SK-N-MC (cell line): Measurements from ENCODE around the gene CAV3.

Experiments used
- DNase-seq: peaks from one replicate; pipeline ENCODE4 v3.0.0-alpha.2; 2011; ENCODE audit warnings: low read depth, low spot score
- H3K27ac ChIP-seq: fragments of 200-600 bp; sonication (generic); 2 replicates; pipeline ENCODE4 v1.5.1; 2016; ENCODE audit warnings: mixed run types
- H3K36me3 ChIP-seq: fragments of 200-600 bp; sonication (generic); 2 replicates; pipeline ENCODE4 v1.6.1; 2017; ENCODE audit warnings: antibody characterized with exemption, low read length, mixed read lengths; ENCODE audit not compliant: insufficient read depth
- H3K4me3 ChIP-seq: fragments of 200-600 bp; sonication (generic); 2 replicates; pipeline ENCODE4 v1.5.1; 2016
- H3K9ac ChIP-seq: fragments of 200-600 bp; sonication (generic); 2 replicates; pipeline ENCODE4 v1.8.0; 2017; ENCODE audit warnings: mixed run types, mixed read lengths; ENCODE audit not compliant: insufficient read length
- H3K9me3 ChIP-seq: fragments of 200-600 bp; sonication (generic); 2 replicates; pipeline ENCODE4 v1.6.1; 2017; ENCODE audit warnings: low read depth, mild to moderate bottlenecking, antibody characterized with exemption, low read length, moderate library complexity, mixed read lengths
- EZH2 ChIP-seq: fragments of 200-600 bp; sonication (generic); IDR thresholded peaks from one replicate; pipeline ENCODE4 v1.6.1; 2017; ENCODE audit warnings: antibody characterized with exemption
- FOXP2 ChIP-seq: optimal IDR thresholded peaks from 2 replicates; pipeline ENCODE3; 2011; ENCODE audit warnings: mild to moderate bottlenecking, moderate library complexity; ENCODE audit not compliant: insufficient read depth; ENCODE audit errors: extremely low read length, control extremely low read depth
- POLR2AphosphoS5 ChIP-seq: IDR thresholded peaks from 2 replicates; pipeline ENCODE4 v1.6.1; 2012; ENCODE audit warnings: mild to moderate bottlenecking, low read depth, low read length, borderline replicate concordance

The CAV3 gene

DNA sequence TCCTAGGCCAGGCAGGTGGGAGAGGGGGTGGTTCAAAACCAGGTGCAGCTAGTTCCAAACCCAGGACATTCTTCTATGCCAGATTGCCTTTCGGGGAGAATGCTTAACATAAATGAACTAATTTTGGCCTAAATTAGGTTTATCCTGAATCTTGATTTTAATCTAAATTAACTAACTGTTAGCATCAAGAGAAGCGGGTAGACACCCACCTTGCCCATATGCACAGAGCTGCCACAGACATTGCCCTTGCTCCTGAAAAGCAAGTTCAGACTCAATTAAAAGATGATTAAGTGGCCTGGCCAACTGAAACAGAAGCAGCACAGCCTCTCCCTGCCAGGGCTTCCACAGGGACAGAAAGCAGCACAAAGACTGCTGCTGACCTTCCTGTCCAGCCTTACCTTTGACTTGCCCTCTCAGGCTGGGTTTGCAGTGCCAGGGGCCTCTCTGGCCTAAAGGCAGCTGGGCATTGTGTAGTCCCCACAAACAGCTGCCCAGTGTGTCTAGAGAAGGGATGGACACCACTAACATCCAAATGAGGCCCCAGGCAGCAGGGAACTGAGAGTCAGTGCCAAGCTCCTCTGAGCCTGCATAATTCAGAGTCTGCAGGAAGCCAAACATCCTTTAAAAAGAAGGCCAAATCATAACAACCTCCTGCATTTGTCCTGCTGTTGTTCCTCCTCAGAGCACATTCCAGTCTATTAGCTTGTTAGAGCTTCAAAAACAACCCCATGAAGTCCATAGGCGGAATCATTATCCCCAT, 51.3 kb downstream of the CAV3 start:
- DNase-seq, result no peak
- no peak for TF ChIP-seq EZH2
- TF ChIP-seq POLR2AphosphoS5, result no peak
- TF ChIP-seq FOXP2, result no peak
- no peaks in the 10 kb centered on the region for H3K9me3 ChIP-seq
- no peak overlapping the region for H3K27ac ChIP-seq
- H3K36me3 ChIP-seq, result no peaks in the 10 kb centered on the region
- H3K4me3 ChIP-seq, result no peak overlapping the region
- H3K9ac ChIP-seq, result no peak overlapping the region

DNA sequence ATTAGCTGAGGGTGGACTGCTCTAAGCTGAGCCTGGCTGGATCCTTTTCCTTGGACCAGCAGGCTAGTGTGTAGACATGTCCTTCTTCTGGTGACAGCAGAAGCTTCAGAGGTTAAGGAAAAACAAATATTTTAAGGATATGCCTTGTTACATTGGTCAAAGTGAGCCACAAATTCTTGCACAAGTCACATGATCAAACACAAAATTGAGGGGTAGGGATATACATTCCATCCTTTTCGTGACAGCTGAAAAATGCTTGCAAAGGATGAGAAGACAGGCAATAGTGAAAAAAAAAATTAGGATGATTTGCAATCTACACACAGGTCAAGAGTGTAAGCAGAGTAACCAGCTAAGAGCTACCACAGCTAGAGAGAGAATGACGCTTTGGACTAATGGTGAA, 56.9 kb downstream of the CAV3 start:
- Histone ChIP-seq H3K9ac (no peak overlapping the region), H3K27ac (no peak overlapping the region), H3K9me3 (no peaks in the 10 kb centered on the region), H3K4me3 (no peak overlapping the region), H3K36me3 (no peaks in the 10 kb centered on the region)
- DNase-seq, result no peak
- no peak for TF ChIP-seq FOXP2
- no peak for TF ChIP-seq EZH2
- TF ChIP-seq POLR2AphosphoS5, result no peak

DNA sequence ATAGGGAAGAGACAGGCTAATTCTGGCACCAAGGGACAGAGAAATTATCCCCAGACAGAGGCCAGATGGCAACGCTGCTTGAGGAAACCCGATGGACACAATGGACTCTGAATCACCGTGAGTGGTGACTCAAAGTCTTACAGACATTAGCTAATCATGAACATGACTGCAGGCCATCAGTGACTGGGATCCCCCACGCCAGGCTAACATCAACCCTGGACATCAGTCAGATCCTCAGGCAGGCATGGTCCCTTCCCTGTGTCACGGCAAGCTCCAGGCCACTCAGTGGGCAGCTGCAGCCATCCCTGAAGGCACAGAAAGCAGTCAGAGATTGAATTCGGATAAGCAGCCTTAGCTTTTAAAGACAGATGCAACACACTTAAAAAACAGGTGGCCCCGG, 59.6 kb downstream of the CAV3 start:
- no peaks in the 10 kb centered on the region for H3K9me3 ChIP-seq
- no peak for TF ChIP-seq FOXP2
- no peak for TF ChIP-seq EZH2
- no peak for TF ChIP-seq POLR2AphosphoS5
- no peaks in the 10 kb centered on the region for H3K36me3 ChIP-seq
- no peak overlapping the region for H3K27ac ChIP-seq
- no peak for DNase-seq
- H3K4me3 ChIP-seq, result no peak overlapping the region
- H3K9ac ChIP-seq, result no peak overlapping the region

DNA sequence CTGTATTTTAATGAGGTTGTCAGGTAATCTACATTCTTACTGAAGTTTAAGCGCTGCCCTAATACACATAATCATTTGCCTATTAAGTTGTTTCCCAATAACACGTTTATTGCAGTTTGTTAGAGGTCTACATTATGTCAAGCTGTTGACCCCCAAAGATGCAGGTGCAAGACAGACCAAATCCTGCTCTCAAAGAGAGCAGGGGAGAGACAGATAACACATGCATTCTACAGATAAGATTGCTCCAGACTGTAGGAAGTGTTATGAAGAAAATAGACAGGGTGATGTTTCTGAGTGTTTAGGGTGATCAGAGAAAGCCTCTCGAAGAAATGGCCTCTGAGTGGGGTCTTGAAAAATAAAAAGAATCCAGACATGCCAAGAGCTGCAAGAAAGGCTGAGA, 60.6 kb downstream of the CAV3 start:
- Histone ChIP-seq H3K27ac (no peak overlapping the region), H3K36me3 (no peaks in the 10 kb centered on the region), H3K9me3 (no peaks in the 10 kb centered on the region), H3K9ac (no peak overlapping the region), H3K4me3 (no peak overlapping the region)
- TF ChIP-seq EZH2 (no peak), POLR2AphosphoS5 (no peak), FOXP2 (no peak)
- DNase-seq, result no peak
